ENCODE data around the gene PCSK5. TPM values are rescaled to one million over a fixed set of nuclear protein-coding genes. Genes with fewer than 3 reads are reported as not detected.

Gene PCSK5
- total RNA-seq, 1 donor from 2014 or later, result 18.3 TPM

DNA sequence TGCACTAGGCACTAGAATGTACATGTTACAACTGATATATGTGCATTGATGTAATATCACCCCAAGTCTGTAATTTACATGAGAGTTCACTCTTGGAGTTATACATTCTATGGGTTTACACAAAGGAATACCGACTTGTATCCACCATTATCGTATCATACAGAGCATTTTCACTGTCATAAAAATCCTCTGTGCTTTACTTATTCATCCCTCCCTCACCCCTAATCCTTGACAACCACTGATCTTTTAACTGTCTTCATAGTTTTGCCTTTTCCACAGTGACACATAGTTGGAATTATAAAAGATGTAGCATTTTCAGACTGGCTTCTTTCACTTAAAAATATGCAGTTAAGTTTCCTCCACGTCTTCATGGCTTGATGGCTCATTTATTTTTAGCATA is 514.9 kb downstream of the PCSK5 start:
- DNase-seq (ENCODE audit: extremely low spot score, unreplicated experiment), result no peak
- Mint-ChIP-seq H3K36me3 (ENCODE audit: unreplicated experiment) (no peaks in the 10 kb centered on the region), H3K9me3 (ENCODE audit: unreplicated experiment) (no peaks in the 10 kb centered on the region), H3K4me1 (ENCODE audit: unreplicated experiment) (peaks cover 11% of the 10 kb centered on the region), H3K4me3 (ENCODE audit: unreplicated experiment) (no peak overlapping the region), H3K27ac (ENCODE audit: unreplicated experiment) (no peak overlapping the region), H3K27me3 (ENCODE audit: unreplicated experiment) (peaks cover 6% of the 10 kb centered on the region)
- TF ChIP-seq, protein P1, sequence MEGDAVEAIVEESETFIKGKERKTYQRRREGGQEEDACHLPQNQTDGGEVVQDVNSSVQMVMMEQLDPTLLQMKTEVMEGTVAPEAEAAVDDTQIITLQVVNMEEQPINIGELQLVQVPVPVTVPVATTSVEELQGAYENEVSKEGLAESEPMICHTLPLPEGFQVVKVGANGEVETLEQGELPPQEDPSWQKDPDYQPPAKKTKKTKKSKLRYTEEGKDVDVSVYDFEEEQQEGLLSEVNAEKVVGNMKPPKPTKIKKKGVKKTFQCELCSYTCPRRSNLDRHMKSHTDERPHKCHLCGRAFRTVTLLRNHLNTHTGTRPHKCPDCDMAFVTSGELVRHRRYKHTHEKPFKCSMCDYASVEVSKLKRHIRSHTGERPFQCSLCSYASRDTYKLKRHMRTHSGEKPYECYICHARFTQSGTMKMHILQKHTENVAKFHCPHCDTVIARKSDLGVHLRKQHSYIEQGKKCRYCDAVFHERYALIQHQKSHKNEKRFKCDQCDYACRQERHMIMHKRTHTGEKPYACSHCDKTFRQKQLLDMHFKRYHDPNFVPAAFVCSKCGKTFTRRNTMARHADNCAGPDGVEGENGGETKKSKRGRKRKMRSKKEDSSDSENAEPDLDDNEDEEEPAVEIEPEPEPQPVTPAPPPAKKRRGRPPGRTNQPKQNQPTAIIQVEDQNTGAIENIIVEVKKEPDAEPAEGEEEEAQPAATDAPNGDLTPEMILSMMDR (IDR thresholded peaks at IDR 0.05), result no peak

DNA sequence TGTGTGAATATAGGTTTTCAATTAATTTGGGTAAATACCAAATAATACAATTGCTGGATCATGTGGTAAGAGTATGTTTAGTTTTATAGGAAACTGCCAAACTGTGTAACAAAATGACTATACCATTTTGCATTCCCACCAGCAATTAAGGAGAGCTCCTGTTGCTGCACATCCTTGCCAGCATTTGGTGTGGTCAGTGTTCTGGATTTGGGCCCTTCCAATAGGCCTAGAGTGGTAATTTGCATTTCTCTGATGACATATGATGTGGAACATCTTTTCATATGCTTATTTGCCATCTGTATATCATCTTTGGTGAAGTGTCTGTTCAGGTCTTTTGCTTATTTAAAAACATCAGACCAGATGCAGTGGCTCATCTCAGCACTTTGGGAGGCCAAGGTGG is 515.4 kb downstream of the PCSK5 start:
- TF ChIP-seq, protein P1 (IDR thresholded peaks at IDR 0.05), result no peak
- no peaks in the 10 kb centered on the region for H3K9me3 Mint-ChIP-seq (ENCODE audit: unreplicated experiment)
- H3K27ac Mint-ChIP-seq (ENCODE audit: unreplicated experiment), result no peak overlapping the region
- peaks cover 6% of the 10 kb centered on the region for H3K27me3 Mint-ChIP-seq (ENCODE audit: unreplicated experiment)
- DNase-seq (ENCODE audit: extremely low spot score, unreplicated experiment), result no peak
- no peaks in the 10 kb centered on the region for H3K36me3 Mint-ChIP-seq (ENCODE audit: unreplicated experiment)
- H3K4me1 Mint-ChIP-seq (ENCODE audit: unreplicated experiment), result peaks cover 11% of the 10 kb centered on the region
- no peak overlapping the region for H3K4me3 Mint-ChIP-seq (ENCODE audit: unreplicated experiment)
